ENCODE results near the gene CBX1.

Gene CBX1

GRCh38 chr17:48101012-48101720, at the start of gene CBX1:
Gene CBX1, minus strand, starts transcription at chr17:48101478. Its CDS starts 24,474 bp downstream, at chr17:48077004.
- Histone ChIP-seq H3K4me1 (ENCODE audit: control insufficient read depth in 2 of 2, insufficient read depth in 2 of 2, low read length in 2 of 2) (peaks cover 5 to 8% of the 10 kb centered on the region in 2 donors), H3K9ac (ENCODE audit: low read depth in 1 of 2, low read length in 2 of 2) (peak within 1 kb of the TSS; percentile 67 to 70), H3K9me3 (ENCODE audit: control insufficient read depth in 2 of 2, low read length in 2 of 2) (no peaks in the 10 kb centered on the region), H3K27ac (ENCODE audit: low read depth in 2 of 2, low read length in 2 of 2) (peak within 1 kb of the TSS; percentile 73 to 80), H3K27me3 (ENCODE audit: control insufficient read depth in 2 of 2, insufficient read depth in 2 of 2, low read length in 2 of 2) (no peaks in the 10 kb centered on the region), H3K4me3 (ENCODE audit: low read length in 2 of 2) (peak within 1 kb of the TSS; percentile 63 to 82), H3K36me3 (ENCODE audit: control insufficient read depth in 2 of 2, insufficient read depth in 2 of 2, low read length in 2 of 2) (no peaks in the 10 kb centered on the region)

GRCh38 chr17:48150597-48151001, 49.3 kb upstream of the CBX1 start:
- H3K36me3 ChIP-seq (ENCODE audit: control insufficient read depth in 2 of 2, insufficient read depth in 2 of 2, low read length in 2 of 2): no peaks in the 10 kb centered on the region
- H3K9ac ChIP-seq (ENCODE audit: low read depth in 1 of 2, low read length in 2 of 2): no peak overlapping the region
- H3K9me3 ChIP-seq (ENCODE audit: control insufficient read depth in 2 of 2, low read length in 2 of 2): no peaks in the 10 kb centered on the region
- peaks cover 0 to 2% of the 10 kb centered on the region in 2 donors for H3K27me3 ChIP-seq (ENCODE audit: control insufficient read depth in 2 of 2, insufficient read depth in 2 of 2, low read length in 2 of 2)
- peaks cover 5 to 10% of the 10 kb centered on the region in 2 donors for H3K4me1 ChIP-seq (ENCODE audit: control insufficient read depth in 2 of 2, insufficient read depth in 2 of 2, low read length in 2 of 2)
- H3K27ac ChIP-seq (ENCODE audit: low read depth in 2 of 2, low read length in 2 of 2): no peak overlapping the region
- H3K4me3 ChIP-seq (ENCODE audit: low read length in 2 of 2): no peak overlapping the region

- Histone ChIP-seq H3K27ac (ENCODE audit: low read depth in 2 of 2, low read length in 2 of 2) (no peak overlapping the region), H3K9me3 (ENCODE audit: control insufficient read depth in 2 of 2, low read length in 2 of 2) (no peaks in the 10 kb centered on the region), H3K9ac (ENCODE audit: low read depth in 1 of 2, low read length in 2 of 2) (no peak overlapping the region), H3K36me3 (ENCODE audit: control insufficient read depth in 2 of 2, insufficient read depth in 2 of 2, low read length in 2 of 2) (no peaks in the 10 kb centered on the region), H3K27me3 (ENCODE audit: control insufficient read depth in 2 of 2, insufficient read depth in 2 of 2, low read length in 2 of 2) (peaks cover 0 to 2% of the 10 kb centered on the region in 2 donors), H3K4me1 (ENCODE audit: control insufficient read depth in 2 of 2, insufficient read depth in 2 of 2, low read length in 2 of 2) (peaks cover 5 to 12% of the 10 kb centered on the region in 2 donors), H3K4me3 (ENCODE audit: low read length in 2 of 2) (no peak overlapping the region)
These were observed 48.6 kb upstream of the CBX1 start for GRCh38 chr17:48149787-48150463.

GRCh38 chr17:48148854-48149786, 47.8 kb upstream of the CBX1 start:
- Histone ChIP-seq H3K36me3 (ENCODE audit: control insufficient read depth in 2 of 2, insufficient read depth in 2 of 2, low read length in 2 of 2) (no peaks in the 10 kb centered on the region), H3K9me3 (ENCODE audit: control insufficient read depth in 2 of 2, low read length in 2 of 2) (no peaks in the 10 kb centered on the region), H3K4me1 (ENCODE audit: control insufficient read depth in 2 of 2, insufficient read depth in 2 of 2, low read length in 2 of 2) (peaks cover 2 to 9% of the 10 kb centered on the region in 2 donors), H3K9ac (ENCODE audit: low read depth in 1 of 2, low read length in 2 of 2) (no peak overlapping the region), H3K27ac (ENCODE audit: low read depth in 2 of 2, low read length in 2 of 2) (no peak overlapping the region), H3K4me3 (ENCODE audit: low read length in 2 of 2) (no peak overlapping the region), H3K27me3 (ENCODE audit: control insufficient read depth in 2 of 2, insufficient read depth in 2 of 2, low read length in 2 of 2) (peaks cover 0 to 2% of the 10 kb centered on the region in 2 donors)

GRCh38 chr17:48148029-48148770, 46.9 kb upstream of the CBX1 start:
- no peak overlapping the region for H3K4me3 ChIP-seq (ENCODE audit: low read length in 2 of 2)

GRCh38 chr17:48144976-48145798, 43.9 kb upstream of the CBX1 start:
- Histone ChIP-seq H3K4me3 (ENCODE audit: low read length in 2 of 2) (no peak overlapping the region), H3K27ac (ENCODE audit: low read depth in 2 of 2, low read length in 2 of 2) (no peak overlapping the region), H3K9ac (ENCODE audit: low read depth in 1 of 2, low read length in 2 of 2) (no peak overlapping the region), H3K36me3 (ENCODE audit: control insufficient read depth in 2 of 2, insufficient read depth in 2 of 2, low read length in 2 of 2) (no peaks in the 10 kb centered on the region), H3K27me3 (ENCODE audit: control insufficient read depth in 2 of 2, insufficient read depth in 2 of 2, low read length in 2 of 2) (no peaks in the 10 kb centered on the region), H3K4me1 (ENCODE audit: control insufficient read depth in 2 of 2, insufficient read depth in 2 of 2, low read length in 2 of 2) (peaks cover 0 to 2% of the 10 kb centered on the region in 2 donors), H3K9me3 (ENCODE audit: control insufficient read depth in 2 of 2, low read length in 2 of 2) (no peaks in the 10 kb centered on the region)

More at GRCh38 chr17:48148029-48148770, 46.9 kb upstream of the CBX1 start:
- Histone ChIP-seq H3K27ac (ENCODE audit: low read depth in 2 of 2, low read length in 2 of 2) (no peak overlapping the region), H3K4me1 (ENCODE audit: control insufficient read depth in 2 of 2, insufficient read depth in 2 of 2, low read length in 2 of 2) (peaks cover 0 to 2% of the 10 kb centered on the region in 2 donors), H3K27me3 (ENCODE audit: control insufficient read depth in 2 of 2, insufficient read depth in 2 of 2, low read length in 2 of 2) (peaks cover 0 to 2% of the 10 kb centered on the region in 2 donors), H3K9ac (ENCODE audit: low read depth in 1 of 2, low read length in 2 of 2) (no peak overlapping the region), H3K36me3 (ENCODE audit: control insufficient read depth in 2 of 2, insufficient read depth in 2 of 2, low read length in 2 of 2) (no peaks in the 10 kb centered on the region), H3K9me3 (ENCODE audit: control insufficient read depth in 2 of 2, low read length in 2 of 2) (no peaks in the 10 kb centered on the region)

GRCh38 chr17:48144231-48144630, 43.0 kb upstream of the CBX1 start:
- H3K4me1 ChIP-seq (ENCODE audit: control insufficient read depth in 2 of 2, insufficient read depth in 2 of 2, low read length in 2 of 2): peaks cover 0 to 2% of the 10 kb centered on the region in 2 donors
- H3K27me3 ChIP-seq (ENCODE audit: control insufficient read depth in 2 of 2, insufficient read depth in 2 of 2, low read length in 2 of 2): no peaks in the 10 kb centered on the region
- no peak overlapping the region for H3K27ac ChIP-seq (ENCODE audit: low read depth in 2 of 2, low read length in 2 of 2)
- no peak overlapping the region for H3K9ac ChIP-seq (ENCODE audit: low read depth in 1 of 2, low read length in 2 of 2)
- no peaks in the 10 kb centered on the region for H3K36me3 ChIP-seq (ENCODE audit: control insufficient read depth in 2 of 2, insufficient read depth in 2 of 2, low read length in 2 of 2)
- no peak overlapping the region for H3K4me3 ChIP-seq (ENCODE audit: low read length in 2 of 2)
- H3K9me3 ChIP-seq (ENCODE audit: control insufficient read depth in 2 of 2, low read length in 2 of 2): no peaks in the 10 kb centered on the region

GRCh38 chr17:48143629-48144028, 42.4 kb upstream of the CBX1 start:
- H3K27me3 ChIP-seq (ENCODE audit: control insufficient read depth in 2 of 2, insufficient read depth in 2 of 2, low read length in 2 of 2): no peaks in the 10 kb centered on the region

GRCh38 chr17:48139944-48140343, 38.7 kb upstream of the CBX1 start:
- H3K36me3 ChIP-seq (ENCODE audit: control insufficient read depth in 2 of 2, insufficient read depth in 2 of 2, low read length in 2 of 2): no peaks in the 10 kb centered on the region
- no peaks in the 10 kb centered on the region for H3K27me3 ChIP-seq (ENCODE audit: control insufficient read depth in 2 of 2, insufficient read depth in 2 of 2, low read length in 2 of 2)
- H3K9ac ChIP-seq (ENCODE audit: low read depth in 1 of 2, low read length in 2 of 2): no peak overlapping the region
- H3K9me3 ChIP-seq (ENCODE audit: control insufficient read depth in 2 of 2, low read length in 2 of 2): no peaks in the 10 kb centered on the region
- H3K4me3 ChIP-seq (ENCODE audit: low read length in 2 of 2): no peak overlapping the region
- no peaks in the 10 kb centered on the region for H3K4me1 ChIP-seq (ENCODE audit: control insufficient read depth in 2 of 2, insufficient read depth in 2 of 2, low read length in 2 of 2)
- H3K27ac ChIP-seq (ENCODE audit: low read depth in 2 of 2, low read length in 2 of 2): no peak overlapping the region

More at GRCh38 chr17:48143629-48144028, 42.4 kb upstream of the CBX1 start:
- Histone ChIP-seq H3K36me3 (ENCODE audit: control insufficient read depth in 2 of 2, insufficient read depth in 2 of 2, low read length in 2 of 2) (no peaks in the 10 kb centered on the region), H3K9ac (ENCODE audit: low read depth in 1 of 2, low read length in 2 of 2) (no peak overlapping the region), H3K4me1 (ENCODE audit: control insufficient read depth in 2 of 2, insufficient read depth in 2 of 2, low read length in 2 of 2) (peaks cover 0 to 2% of the 10 kb centered on the region in 2 donors), H3K4me3 (ENCODE audit: low read length in 2 of 2) (no peak overlapping the region), H3K27ac (ENCODE audit: low read depth in 2 of 2, low read length in 2 of 2) (no peak overlapping the region), H3K9me3 (ENCODE audit: control insufficient read depth in 2 of 2, low read length in 2 of 2) (no peaks in the 10 kb centered on the region)

All from mucosa of rectum (tissue), 2 donors.